Nephron (organoid): Measurements from ENCODE around the gene OTUB1.

Experiments used
- H3K27ac Mint-ChIP-seq, 3 experiments: 2 replicates each; pipeline ENCODE4 v1.8.0; 2020; ENCODE audit warnings: mixed read lengths in 3 of 3, mild to moderate bottlenecking in 2 of 3, moderate library complexity in 1 of 3
- H3K27me3 Mint-ChIP-seq: 2 replicates; pipeline ENCODE4 v1.8.0; 2021; ENCODE audit warnings: low read depth, mild to moderate bottlenecking, moderate library complexity, mixed read lengths
- H3K36me3 Mint-ChIP-seq: 2 replicates; pipeline ENCODE4 v1.8.0; 2020; ENCODE audit warnings: low read depth, mixed read lengths
- H3K4me1 Mint-ChIP-seq: 2 replicates; pipeline ENCODE4 v1.8.0; 2020; ENCODE audit warnings: mixed read lengths
- H3K4me3 Mint-ChIP-seq, 3 experiments: 2 replicates each; pipeline ENCODE4 v1.8.0; 2020; ENCODE audit warnings: mild to moderate bottlenecking in 3 of 3, mixed read lengths in 3 of 3, moderate library complexity in 2 of 3
- H3K9me3 Mint-ChIP-seq: 2 replicates; pipeline ENCODE4 v1.8.0; 2020; ENCODE audit warnings: mixed read lengths
- CTCF ChIP-seq, 3 experiments: fragments of 200-600 bp; sonication (generic); IDR thresholded peaks; one replicate each; pipeline ENCODE4 v1.5.0; 2021; ENCODE audit warnings: antibody characterized with exemption in 3 of 3; ENCODE audit not compliant: unreplicated experiment in 3 of 3

Gene OTUB1

GRCh38 chr11:63986932-63987513, 785 bp downstream of the OTUB1 start:
- H3K36me3 Mint-ChIP-seq = peaks cover 30% of the 10 kb centered on the region
- H3K27me3 Mint-ChIP-seq = no peaks in the 10 kb centered on the region
- TF ChIP-seq CTCF (IDR thresholded peaks at IDR 0.05; ENCODE audit: unreplicated experiment in 3 of 3) = no peak
- H3K9me3 Mint-ChIP-seq = no peaks in the 10 kb centered on the region
- peaks cover 20% of the 10 kb centered on the region for H3K4me1 Mint-ChIP-seq
- H3K27ac Mint-ChIP-seq = peak overlapping the region in 1 of 3 experiments; percentile 78
- H3K4me3 Mint-ChIP-seq = peak overlapping the region; percentile 83 to 85 (median 84)

- no peak for TF ChIP-seq CTCF (IDR thresholded peaks at IDR 0.05; ENCODE audit: unreplicated experiment in 3 of 3)
- Mint-ChIP-seq H3K36me3 (peaks cover 62% of the 10 kb centered on the region), H3K4me3 (peak overlapping the region in 2 of 3 experiments; percentile 8 to 46), H3K4me1 (peaks cover 8% of the 10 kb centered on the region), H3K27ac (no peak overlapping the region), H3K9me3 (no peaks in the 10 kb centered on the region), H3K27me3 (peaks cover 3% of the 10 kb centered on the region)
These were observed 5.3 kb downstream of the OTUB1 start for GRCh38 chr11:63991558-63991957.

GRCh38 chr11:63993100-63993499, 6.9 kb downstream of the OTUB1 start:
- no peaks in the 10 kb centered on the region for H3K9me3 Mint-ChIP-seq
- no peak overlapping the region for H3K4me3 Mint-ChIP-seq
- H3K27ac Mint-ChIP-seq = peak overlapping the region in 1 of 3 experiments; percentile 11
- H3K27me3 Mint-ChIP-seq = peaks cover 4% of the 10 kb centered on the region
- TF ChIP-seq CTCF (IDR thresholded peaks at IDR 0.05; ENCODE audit: unreplicated experiment in 3 of 3) = no peak
- peaks cover 76% of the 10 kb centered on the region for H3K36me3 Mint-ChIP-seq
- no peaks in the 10 kb centered on the region for H3K4me1 Mint-ChIP-seq

GRCh38 chr11:63993993-63994392, 7.8 kb downstream of the OTUB1 start:
- peaks cover 8% of the 10 kb centered on the region for H3K27me3 Mint-ChIP-seq
- no peaks in the 10 kb centered on the region for H3K9me3 Mint-ChIP-seq
- no peak overlapping the region for H3K4me3 Mint-ChIP-seq
- H3K27ac Mint-ChIP-seq = no peak overlapping the region
- H3K36me3 Mint-ChIP-seq = peaks cover 73% of the 10 kb centered on the region
- TF ChIP-seq CTCF (IDR thresholded peaks at IDR 0.05; ENCODE audit: unreplicated experiment in 3 of 3) = no peak
- H3K4me1 Mint-ChIP-seq = no peaks in the 10 kb centered on the region

- peaks cover 5% of the 10 kb centered on the region for H3K4me1 Mint-ChIP-seq
- no peaks in the 10 kb centered on the region for H3K9me3 Mint-ChIP-seq
- no peak for TF ChIP-seq CTCF (IDR thresholded peaks at IDR 0.05; ENCODE audit: unreplicated experiment in 3 of 3)
- H3K27ac Mint-ChIP-seq = no peak overlapping the region
- H3K36me3 Mint-ChIP-seq = peaks cover 54% of the 10 kb centered on the region
- peaks cover 8% of the 10 kb centered on the region for H3K27me3 Mint-ChIP-seq
- H3K4me3 Mint-ChIP-seq = no peak overlapping the region
These were observed 10.3 kb downstream of the OTUB1 start for GRCh38 chr11:63996512-63996911.

- no peak for TF ChIP-seq CTCF (IDR thresholded peaks at IDR 0.05; ENCODE audit: unreplicated experiment in 3 of 3)
- peaks cover 47% of the 10 kb centered on the region for H3K36me3 Mint-ChIP-seq
- peaks cover 8% of the 10 kb centered on the region for H3K27me3 Mint-ChIP-seq
- no peak overlapping the region for H3K4me3 Mint-ChIP-seq
- H3K4me1 Mint-ChIP-seq = peaks cover 11% of the 10 kb centered on the region
- no peaks in the 10 kb centered on the region for H3K9me3 Mint-ChIP-seq
- H3K27ac Mint-ChIP-seq = no peak overlapping the region
These were observed 11.0 kb downstream of the OTUB1 start for GRCh38 chr11:63997104-63997700.
